ENCODE measurements around the gene MACROD2.

DNA sequence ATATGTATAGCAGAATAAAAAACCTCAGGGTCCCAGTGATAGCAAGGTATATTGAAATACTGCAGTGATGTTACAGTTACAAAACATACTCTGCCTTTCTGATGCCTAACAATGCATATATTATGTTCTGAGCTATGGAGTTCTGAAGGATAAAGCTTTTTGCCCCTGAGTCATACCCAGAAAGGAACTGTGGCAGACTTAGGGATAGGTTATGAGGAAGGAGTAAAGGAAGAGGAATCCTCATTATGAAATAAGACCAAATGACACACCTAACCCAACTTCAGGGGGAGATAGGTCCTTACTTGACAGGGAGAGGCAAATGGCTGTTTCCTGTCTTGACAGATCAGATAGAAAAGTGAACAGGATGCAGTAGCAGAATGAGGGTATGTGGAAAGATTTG lies 1282.7 kb downstream of the MACROD2 start:
- TF ChIP-seq, protein P1, sequence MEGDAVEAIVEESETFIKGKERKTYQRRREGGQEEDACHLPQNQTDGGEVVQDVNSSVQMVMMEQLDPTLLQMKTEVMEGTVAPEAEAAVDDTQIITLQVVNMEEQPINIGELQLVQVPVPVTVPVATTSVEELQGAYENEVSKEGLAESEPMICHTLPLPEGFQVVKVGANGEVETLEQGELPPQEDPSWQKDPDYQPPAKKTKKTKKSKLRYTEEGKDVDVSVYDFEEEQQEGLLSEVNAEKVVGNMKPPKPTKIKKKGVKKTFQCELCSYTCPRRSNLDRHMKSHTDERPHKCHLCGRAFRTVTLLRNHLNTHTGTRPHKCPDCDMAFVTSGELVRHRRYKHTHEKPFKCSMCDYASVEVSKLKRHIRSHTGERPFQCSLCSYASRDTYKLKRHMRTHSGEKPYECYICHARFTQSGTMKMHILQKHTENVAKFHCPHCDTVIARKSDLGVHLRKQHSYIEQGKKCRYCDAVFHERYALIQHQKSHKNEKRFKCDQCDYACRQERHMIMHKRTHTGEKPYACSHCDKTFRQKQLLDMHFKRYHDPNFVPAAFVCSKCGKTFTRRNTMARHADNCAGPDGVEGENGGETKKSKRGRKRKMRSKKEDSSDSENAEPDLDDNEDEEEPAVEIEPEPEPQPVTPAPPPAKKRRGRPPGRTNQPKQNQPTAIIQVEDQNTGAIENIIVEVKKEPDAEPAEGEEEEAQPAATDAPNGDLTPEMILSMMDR (IDR thresholded peaks at IDR 0.05), result no peak
- no peak for TF ChIP-seq ZFX (IDR thresholded peaks at IDR 0.05; ENCODE audit: borderline replicate concordance)
